HG03342 (cell line): Measurements from ENCODE around the gene KCNH8.

Experiments
- ATAC-seq: cut with Tn5 transposase; IDR thresholded peaks from one replicate; pipeline ENCODE4 v1.9.1; 2021; ENCODE audit warnings: mild to moderate bottlenecking, moderate library complexity; ENCODE audit not compliant: unreplicated experiment

KCNH8 gene

DNA sequence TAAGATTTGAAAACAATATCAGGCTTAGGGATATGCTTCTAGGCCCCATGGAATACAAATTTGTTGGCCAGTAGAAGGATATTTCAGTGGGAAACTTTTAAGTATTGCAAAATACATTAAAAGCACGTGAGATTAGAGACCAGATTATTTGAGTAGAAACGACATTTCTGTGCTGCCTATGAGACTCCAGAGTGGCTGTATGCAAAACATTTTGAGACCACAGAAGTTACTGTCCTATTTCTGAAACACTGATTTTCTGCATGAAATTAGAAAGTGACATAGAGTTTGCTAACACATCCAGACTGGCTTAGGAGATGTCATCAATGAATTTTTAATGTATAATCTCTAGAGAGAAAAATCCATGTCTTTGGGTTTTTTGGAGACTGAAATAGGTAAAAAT is 99.8 kb downstream of the KCNH8 start:
- ATAC-seq: no peak

DNA sequence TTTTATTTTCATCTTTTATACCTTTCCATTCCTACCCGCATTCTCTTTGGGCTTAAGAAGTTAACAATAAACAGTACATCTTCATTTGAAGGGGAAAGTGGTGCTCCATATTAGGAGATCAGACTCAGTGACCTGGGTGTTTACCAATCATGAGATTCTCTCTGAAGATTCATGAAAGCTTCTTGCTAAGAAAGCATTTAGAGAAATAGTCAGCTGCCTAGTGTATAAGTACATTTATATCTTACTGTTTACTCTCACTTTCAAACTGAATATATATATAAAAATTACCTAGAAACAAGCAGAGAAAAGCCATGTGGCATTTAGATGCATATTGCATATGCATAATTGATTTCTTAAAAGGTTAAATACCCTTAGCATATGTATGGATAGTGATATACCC is 100.5 kb downstream of the KCNH8 start:
- ATAC-seq: no peak

DNA sequence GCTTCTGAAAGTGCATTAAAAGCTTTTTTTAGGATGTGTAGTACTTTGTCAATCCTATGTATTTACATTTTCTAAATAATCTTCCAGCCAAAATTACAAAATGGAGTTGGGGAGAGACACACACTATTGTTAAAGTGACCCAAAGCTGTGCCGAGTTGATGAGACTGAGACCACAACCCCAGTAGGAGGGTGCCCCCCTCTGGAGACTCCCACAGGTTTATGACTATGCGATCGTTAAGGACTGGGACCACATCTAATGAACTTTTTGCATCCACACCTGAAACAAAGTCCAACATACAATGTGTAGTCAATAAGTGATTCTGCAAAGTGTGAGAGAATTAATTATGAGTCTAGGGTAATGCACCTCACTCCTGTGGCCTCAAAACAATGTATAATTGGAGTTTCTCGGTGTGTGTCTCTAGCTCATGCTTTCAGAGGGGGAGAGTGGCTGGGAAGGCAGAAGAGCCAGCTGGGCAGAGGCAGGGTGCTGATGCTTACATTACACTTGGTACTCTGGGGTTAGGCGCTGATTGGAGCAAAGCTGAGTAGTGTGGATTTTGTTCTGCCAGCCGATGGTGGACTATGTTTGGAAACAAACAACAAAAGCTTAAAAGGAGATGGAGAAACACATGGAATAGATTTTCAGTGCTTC is 102.8 kb downstream of the KCNH8 start:
- ATAC-seq: no peak

DNA sequence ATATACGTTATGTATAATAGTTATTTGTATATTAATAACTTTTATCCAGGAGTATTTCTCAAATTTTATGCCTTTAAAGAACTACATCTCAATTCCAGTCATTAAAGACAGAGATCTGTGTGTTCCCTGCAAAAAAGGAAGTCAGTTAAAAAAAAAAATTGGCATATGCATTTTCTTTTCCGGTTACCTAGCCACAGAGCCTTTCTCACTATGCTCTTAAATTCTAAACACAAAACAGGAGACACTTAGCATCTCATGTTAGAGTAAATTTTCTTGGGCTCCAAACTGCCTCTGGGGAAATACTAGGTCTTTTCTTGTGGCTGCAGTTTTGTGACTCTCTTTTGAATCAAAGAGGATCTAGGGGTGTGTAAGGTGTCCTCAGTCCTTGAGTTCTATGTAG is 105.9 kb downstream of the KCNH8 start:
- ATAC-seq: no peak

DNA sequence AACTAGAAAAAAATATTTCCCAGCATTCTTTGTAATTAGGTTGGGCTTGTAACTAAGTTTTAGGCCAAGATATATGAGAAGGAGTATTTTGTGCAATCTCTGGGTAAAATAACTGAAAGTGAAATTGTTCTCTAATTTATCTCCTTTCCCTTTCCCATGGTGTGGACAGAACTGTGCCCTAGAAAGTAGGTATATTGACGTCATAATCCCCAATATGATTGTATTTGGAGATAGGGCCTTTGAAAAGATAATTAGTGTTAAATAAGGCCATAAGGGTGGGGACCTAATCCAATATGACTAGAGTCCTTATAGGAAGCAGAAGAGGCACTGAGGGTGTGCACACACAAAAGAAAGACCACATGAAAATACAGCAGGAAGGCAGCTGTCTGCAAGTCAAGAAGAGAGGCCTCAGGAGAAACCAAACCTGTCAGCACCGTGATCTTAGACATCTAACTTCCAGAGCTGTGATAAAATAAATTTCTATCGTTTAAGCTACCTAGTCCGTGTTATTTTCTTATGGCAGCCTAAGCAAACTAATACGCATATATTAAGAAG is 106.6 kb downstream of the KCNH8 start:
- no peak for ATAC-seq

DNA sequence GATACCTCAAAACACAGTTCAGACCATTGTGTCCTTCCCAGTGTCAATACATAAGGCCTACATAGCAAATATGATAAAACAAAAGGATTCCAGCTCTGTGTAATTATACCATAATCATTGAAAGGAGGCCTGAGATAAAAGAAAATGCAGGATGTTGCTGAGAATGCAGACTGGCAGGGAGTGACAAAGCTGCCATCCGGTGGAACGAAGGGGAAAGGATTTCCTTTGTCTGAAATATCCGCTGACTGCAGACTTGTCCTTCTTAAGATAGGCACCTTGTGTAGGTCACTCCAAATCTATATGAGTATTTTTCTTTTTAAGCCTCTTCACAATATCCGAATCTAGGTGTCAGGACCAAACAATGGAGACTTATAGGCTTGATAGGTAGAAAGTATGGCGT is 108.0 kb downstream of the KCNH8 start:
- ATAC-seq: no peak

GRCh38 chr3:19263606-19264005 is 115.3 kb downstream of the KCNH8 start:
- ATAC-seq: no peak

GRCh38 chr3:19264424-19264823 is 116.1 kb downstream of the KCNH8 start:
- no peak for ATAC-seq

GRCh38 chr3:19267040-19267439 is 118.7 kb downstream of the KCNH8 start:
- ATAC-seq: no peak

DNA sequence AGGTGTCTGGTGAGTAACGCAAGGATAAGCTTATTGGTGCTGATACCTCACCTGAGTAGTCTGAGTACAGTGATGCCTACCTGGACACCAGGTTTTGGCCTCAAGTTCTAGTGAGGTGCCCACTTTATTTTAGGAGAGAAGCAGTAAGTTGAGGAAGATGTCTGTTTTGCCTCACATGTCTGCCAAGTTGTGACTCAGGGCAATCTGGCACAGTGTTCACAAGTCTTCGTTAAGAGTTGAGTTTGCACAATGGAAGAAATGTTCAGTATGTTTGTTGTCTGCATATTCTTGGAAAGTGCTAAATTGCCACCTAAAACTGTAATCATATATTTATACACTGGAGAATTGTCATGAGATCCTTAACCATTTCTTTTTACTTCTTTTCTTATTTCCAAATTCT is 122.2 kb downstream of the KCNH8 start:
- ATAC-seq: no peak

DNA sequence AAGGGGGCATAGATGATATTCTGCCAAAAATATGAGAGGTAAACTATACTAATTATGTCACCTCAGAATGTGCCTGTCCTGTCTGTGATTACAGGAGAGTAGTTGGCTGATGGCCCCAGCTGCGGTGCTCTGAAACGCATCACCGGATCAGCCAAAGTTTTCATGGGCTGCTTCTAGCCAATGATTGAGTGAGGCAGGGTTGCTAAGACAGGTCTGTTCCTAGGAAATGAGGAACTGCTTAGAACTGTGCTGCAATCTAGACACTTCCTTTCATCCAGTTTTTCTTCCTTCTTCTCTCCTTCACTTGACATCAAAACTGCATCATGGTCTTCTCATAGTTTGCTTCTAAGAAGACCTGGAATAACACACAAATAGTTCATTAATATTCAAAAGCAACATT is 124.0 kb downstream of the KCNH8 start:
- no peak for ATAC-seq

GRCh38 chr3:19273091-19273490 is 124.8 kb downstream of the KCNH8 start:
- no peak for ATAC-seq

GRCh38 chr3:19274576-19274975 is 126.3 kb downstream of the KCNH8 start:
- no peak for ATAC-seq

DNA sequence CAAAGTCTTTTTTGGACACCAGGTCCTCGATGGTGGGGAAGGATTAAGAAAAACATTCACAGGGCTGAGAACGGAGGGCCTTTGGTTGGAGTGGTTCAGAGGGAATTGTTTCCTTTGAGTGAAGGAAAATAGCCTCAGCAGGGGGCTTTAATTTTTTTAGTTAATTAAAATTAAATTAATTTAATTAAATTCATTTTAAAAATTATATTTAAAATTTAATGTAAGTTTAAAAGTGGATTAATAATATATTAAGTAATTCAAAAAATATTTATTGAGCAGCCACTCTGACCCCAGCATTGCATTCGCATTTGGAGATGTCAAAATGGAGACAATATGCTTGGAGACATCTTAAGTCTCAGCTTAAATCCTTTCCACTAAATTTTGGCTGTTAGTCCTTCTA is 136.7 kb downstream of the KCNH8 start:
- no peak for ATAC-seq

DNA sequence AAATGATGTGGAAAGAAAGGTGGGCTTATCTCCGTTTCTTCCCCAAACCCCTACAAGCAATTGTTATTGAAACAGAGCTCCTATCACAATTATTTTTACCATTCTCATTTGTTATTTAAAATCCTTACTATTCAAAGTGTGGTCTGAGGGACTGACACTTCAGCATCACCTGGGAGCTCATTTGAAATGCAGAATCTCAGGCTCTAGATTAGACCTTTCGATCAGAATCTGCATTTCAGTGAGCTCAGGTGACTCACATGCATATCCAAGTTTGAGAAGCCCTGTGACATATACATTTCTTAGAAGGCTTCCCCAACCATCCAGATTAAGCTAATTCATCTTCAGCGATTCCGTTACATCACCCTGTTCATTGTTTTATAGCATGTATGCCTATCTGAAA is 145.0 kb downstream of the KCNH8 start:
- ATAC-seq: no peak

DNA sequence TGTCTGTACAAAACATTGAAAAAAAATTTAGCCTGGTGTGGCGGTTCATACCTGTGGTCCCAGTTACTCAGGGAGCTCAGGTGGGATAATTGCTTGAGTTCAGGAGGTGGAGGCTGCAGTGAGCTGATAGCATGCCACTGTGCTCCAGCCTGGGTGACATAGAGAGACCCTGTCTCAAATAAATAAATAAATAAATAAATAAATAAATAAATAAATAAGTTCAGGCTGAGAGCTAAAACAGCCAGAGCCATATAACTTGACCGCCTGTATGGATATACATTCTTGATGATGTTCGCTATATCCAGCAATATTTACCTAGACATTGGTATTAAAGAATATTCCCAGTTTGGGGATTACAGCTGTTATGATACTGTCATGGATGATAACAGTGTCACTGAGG is 146.9 kb downstream of the KCNH8 start:
- ATAC-seq: no peak

GRCh38 chr3:19331931-19332330 is 183.6 kb downstream of the KCNH8 start:
- no peak for ATAC-seq

DNA sequence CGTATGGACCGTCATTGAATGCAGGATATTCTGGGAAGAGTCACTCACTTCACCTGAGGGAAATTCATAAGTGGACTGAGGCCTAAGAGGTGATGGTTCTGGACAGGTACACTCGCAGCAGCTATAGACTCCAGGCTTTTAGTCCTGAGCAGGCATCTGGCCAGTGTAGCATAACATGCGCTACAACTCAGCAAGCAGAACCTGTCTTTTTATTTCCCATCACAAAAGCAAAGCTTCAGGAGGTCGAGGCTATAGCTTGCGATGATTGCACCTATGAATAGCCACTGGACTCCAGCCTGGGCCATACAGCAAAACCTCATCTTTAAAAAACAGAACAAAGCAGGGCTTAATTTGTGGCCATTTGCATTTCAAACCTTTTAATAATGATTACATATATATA is 185.8 kb downstream of the KCNH8 start:
- ATAC-seq: no peak

DNA sequence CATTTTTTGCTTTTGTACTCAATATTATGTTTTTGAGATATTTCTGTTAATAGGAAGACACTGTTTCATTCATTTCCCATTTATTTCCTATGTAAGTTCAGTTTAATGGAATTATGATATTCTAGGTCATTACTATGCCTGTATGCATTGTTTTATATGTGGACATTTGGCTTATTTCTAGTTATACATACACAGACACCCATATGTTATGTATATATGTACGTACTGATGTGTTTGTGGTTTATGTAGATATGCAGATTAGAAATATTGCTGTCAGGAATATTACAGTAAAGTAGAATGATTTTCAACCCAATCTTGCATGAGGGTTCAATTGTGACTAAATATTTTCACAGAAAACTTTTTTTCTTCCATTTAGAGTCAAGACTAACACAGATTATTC is 190.5 kb downstream of the KCNH8 start:
- no peak for ATAC-seq

DNA sequence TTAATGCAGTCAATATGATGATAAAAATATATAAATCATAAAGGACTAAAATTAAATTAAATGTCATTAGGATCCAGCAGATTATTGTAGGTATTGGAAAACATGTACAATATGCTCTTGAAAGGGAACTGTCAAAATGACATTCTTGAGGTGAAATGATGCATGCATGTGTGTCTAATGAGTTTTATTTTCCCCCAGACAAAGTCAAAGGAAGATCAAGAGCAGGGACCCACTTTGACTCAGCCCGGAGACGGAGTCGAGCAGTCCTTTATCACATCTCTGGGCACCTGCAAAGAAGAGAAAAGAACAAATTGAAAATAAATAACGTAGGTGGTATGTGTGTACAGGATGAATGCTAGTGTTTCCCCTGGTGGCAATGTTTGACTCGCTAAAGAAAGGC is 194.1 kb downstream of the KCNH8 start:
- ATAC-seq: no peak

DNA sequence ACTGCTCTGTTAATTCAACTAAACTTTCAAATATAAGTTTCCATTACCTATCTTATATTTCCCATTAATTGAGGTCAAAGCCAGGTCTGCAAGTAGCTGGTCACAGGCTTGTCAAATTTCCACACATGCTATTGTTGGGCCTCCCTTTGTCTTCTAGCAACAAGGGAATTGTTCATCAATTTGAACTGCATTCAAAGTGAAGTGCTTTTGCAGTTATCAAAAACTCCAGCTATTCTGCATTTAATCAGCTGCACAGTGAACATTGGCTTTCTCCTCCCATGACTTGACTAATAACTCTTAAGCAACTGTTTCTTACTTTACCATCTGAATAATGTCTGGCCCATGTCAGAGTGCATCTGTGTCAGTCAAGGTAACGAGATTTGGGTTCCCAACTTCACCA is 198.4 kb downstream of the KCNH8 start:
- ATAC-seq: no peak

- no peak for ATAC-seq
Observed at GRCh38 chr3:19347671-19348070, 199.4 kb downstream of the KCNH8 start.

DNA sequence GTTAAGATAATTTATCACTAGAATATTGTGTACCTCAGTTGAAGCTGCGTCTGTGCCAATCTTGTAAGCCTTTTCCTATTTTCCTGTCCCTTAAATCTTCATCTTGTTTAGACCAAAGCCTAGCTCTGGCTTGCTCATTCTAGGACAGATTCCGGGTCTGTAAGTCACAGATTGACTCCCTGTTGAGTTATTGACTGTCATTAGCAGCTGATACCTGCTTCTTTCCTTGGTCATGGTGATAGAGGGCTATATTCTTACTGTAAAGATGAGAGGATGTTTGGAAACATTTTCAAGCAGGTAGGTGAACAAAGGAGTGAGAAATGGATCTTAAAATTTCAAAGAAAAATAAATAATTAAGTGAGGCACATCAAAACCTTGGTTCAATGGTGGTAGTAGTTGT is 200.2 kb downstream of the KCNH8 start:
- ATAC-seq: no peak
